ENCODE measurements around the gene PIGS. TPM values are rescaled to one million over a fixed set of nuclear protein-coding genes. Genes with fewer than 3 reads are reported as not detected.
"Not testable (repeated sequence)": the region's sequence is repeated elsewhere in the genome, so short reads cannot be mapped to it uniquely, and the experiment has no call there.

Gene PIGS
- total RNA-seq, 1 donor from 2014 or later, result 33.4 TPM

DNA sequence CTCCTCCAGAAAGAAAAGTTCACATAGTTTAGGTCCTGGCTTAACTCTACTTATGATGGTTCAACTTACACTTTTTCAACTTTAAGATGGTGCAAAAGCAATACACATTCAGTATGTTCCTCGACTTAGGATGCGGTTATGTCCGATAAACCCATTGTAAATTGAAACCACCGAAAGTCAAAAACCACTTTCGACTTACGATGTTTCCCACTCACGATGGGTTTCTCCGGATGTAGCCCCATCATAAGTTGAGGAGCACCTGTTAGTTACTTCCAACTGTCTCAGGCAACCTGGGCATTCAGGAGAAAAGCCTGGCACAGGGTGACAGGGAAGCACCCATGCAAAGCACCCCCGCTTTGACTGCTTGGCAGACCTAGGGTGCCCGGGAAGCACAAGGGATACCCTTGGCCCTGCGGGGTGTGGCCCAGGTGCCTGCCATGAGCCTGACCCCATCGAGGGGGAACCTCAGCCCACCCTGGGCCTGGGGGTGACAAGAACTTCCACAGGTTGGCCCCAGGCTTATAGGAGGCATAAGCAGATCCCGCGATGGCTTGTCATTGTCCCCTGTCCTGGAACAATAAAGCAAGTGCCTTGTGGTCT is 32.9 kb downstream of the PIGS start:
- no peak for DNase-seq
- no peak for ATAC-seq (ENCODE audit: poor library complexity)
- intact Hi-C loops (cut with DNase I), result no loop called here

DNA sequence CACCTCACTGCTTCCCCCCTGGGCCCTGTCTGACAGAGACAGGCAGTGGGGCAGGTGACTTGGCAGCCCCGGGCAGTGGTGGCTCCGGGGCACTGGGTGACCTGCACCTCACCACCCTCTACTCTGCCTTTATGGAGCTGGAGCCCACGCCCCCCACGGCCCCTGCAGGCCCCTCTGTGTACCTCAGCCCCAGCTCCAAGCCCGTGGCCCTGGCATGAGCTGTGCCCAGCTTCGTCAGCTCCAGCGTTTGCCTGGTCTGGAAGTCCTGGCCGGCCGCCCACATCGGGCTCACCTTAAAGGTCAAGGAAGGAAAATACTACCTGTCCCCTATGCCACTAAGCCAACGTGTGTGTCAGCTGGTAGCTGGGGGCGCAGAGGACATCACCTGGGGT is 34.1 kb downstream of the PIGS start:
- no peak for ATAC-seq (ENCODE audit: poor library complexity)
- DNase-seq, result no peak
- intact Hi-C loops (cut with DNase I), result no loop called here

DNA sequence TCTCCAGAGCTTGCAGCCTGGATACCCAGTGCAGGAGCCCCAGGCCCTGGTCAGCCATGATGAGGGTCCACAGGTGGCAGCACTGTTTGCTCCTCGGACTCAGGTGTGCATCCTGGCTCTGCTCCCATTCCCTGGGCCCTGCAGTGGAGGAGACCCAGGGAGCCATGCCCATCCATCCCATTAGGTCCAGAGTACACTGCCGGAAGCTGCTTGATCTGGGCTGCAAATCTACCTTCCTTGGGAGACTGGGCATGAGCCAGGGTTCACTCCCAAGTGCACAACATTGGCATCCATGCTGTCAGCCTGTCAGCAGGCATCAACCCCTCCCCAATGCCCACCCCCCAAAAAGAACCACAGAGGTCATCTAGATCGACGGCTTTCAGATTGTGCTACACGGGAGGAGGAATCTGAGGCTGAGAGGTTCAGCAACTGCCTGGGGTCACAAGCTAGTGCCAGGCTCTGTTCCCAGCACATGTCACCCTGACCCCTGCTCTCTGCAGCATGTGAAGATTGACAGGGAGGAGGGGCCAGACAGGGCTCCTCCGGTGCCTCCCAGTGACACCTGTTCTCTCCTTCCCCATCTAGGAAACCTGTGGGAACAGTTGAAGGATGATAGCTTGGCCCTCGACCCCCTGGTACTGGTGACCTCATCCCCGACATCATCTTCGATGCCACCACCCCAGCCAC is 34.6 kb downstream of the PIGS start:
- intact Hi-C loops (cut with DNase I), result no loop called here
- no peak for ATAC-seq (ENCODE audit: poor library complexity)
- no peak for DNase-seq

DNA sequence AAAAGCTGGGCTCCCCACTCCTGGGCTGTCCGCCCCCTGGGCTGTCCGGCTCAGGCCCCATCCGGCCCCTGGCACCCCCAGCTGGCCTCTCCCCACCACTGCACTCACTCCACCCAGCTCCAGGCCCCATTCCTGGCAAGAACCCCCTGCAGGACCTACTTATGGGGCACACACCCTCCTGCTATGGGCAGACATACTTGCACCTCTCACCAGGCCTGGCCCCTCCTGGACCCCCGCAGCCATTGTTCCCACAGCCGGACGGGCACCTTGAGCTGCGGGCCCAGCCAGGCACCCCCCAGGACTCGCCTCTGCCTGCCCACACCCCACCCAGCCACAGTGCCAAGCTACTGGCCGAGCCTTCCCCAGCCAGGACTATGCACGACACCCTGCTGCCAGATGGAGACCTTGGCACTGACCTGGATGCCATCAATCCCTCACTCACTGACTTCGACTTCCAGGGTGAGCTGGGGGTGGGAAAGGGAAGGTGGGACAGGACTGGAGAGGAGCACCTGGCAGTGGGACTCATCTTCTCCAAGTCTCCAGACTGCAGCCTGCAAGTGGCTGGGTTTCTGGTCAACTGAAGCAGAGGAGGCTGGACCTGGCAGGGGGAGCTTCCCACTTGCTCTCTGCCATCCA is 36.5 kb downstream of the PIGS start:
- ATAC-seq (ENCODE audit: poor library complexity), result no peak

DNA sequence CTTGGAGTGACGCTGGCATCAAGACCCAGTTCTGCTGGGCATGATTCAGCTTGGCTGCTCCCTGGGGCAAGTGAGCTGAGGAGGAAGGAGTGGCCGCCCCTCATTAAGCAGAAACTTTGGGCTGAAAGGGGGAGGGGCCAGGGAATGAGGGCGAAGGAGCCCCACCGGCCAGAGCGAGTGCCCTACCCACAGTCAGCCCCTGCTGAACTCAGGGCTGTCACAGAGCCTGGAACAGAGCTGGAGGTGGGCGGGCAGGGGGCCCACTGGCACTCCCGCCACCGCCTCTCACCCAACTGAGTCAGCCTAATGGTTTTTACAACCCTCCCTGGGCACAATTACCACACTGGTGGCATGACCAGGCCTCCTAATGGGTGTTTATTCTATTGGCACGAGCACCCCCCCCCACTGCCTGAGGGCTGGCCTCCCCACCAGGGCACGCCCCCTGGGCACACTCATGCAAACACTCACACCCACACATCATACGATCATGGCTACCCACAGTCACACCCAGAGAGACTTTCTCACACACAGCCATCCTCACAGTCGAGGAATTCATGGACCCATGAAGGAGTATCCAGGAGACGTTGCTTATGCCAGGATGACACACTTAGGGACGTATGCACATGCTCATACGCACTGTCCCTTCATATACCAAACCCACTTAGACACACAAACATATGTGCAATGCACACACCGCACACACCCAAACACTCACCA is 38.1 kb downstream of the PIGS start:
- ATAC-seq (ENCODE audit: poor library complexity) (no peak), DNase-seq (peak; percentile 18)
- intact Hi-C loops (cut with DNase I), result no loop called here

More for the DNA sequence above, 36.5 kb downstream of the PIGS start:
- no peak for DNase-seq
- intact Hi-C loops (cut with DNase I), result no loop called here

DNA sequence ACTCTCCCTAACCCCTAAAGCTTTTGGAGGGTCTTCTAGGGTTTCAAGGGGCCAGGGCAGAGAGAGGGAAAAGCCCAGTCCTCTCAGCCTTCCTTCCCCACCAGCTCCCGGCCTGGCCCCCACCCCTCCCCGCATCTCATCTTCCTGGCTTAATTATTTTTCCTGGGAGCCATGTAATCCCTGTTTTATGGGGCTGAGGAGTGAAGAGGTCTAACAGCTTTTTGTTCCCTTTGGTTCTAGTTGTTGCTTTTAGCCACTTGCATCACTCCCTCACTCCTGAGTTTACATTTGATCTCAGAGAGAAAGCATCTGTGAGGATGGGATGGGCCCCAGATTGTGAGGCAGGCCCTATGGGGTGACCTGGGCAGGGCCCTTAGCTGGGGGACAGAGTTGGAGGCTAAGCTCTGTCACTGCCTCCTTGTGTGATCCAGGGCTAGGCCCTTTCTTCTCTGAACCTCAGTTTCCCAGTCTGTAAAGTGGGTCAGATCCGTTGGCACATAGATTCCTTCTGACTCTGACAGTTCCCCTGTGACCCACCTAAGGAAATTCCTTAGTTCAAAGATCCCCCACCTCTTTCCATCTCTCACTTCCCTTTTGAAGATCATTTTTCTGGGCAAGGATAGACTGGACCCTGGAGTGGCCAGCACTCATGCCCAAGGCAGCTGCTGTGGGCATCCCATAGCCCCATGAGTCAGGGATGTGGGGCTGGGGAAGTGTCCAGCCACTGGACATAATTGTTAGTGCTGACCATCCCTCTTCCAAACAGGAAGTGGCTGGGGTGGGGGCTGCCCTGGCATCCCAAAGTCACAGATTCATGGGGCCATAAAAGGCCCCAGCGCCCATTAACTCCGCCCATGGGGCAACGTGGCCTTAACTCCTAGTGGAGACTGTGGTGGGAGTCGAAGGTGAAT is 39.0 kb downstream of the PIGS start:
- DNase-seq (peak; percentile 3), ATAC-seq (ENCODE audit: poor library complexity) (no peak)
- intact Hi-C loops (cut with DNase I), result no loop called here

DNA sequence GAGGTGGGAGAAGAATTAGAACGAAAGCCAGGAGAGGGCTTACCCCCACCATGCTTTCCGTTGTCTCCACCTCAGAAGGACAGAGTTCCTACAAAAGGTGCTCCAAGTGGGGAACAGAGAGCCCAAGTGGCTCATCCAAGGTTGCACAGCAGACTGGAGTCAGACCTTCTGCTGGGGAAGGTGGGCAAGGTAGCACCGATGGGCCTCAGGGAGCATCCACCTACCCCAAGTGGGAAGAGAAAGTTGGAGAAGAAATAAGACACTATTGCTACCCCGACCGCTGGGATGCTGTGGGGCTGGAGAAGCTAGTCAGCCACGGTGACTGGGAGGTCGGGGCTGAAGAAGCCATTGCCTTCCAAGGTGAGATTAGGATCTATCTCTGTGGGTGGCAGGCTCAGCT is 40.4 kb downstream of the PIGS start:
- intact Hi-C loops (cut with DNase I), result no loop called here
- DNase-seq, result no peak
- no peak for ATAC-seq (ENCODE audit: poor library complexity)

DNA sequence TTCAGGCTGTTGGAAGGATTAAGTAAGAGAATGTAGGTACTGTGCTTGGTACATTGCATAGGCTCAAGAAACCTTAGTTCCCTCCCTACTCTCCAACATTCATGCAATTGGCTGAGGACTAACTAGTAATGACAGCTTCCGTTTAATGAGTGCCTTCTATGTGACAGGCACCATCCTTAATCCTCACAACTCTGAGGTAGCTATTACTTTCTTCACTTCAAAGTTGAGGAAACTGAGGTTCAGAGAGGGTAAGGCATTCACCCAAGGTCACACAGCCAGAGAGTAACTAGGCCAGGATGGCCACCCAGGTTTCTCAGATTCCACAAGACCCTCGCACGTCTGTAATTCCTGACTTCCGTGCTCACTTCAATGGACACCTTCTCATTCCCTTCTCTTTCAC is 41.1 kb downstream of the PIGS start:
- no peak for ATAC-seq (ENCODE audit: poor library complexity)
- intact Hi-C loops (cut with DNase I), result no loop called here
- no peak for DNase-seq

DNA sequence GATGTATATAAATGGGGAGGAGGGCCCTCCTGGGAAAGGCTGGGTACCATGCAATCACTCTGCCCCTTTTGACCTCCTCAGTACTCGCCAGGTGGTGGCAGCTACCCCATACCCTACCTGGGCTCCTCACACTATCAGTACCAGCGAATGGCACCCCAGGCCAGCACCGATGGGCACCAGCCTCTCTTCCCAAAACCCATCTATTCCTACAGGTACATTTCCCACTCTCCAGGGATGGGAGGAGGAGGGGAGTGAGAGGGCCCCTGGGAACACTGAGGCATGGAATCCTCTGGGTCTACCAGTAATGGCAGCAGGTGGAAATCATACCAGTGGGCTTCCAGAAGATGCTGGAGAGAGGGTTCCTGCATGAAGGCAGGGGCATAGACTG is 42.3 kb downstream of the PIGS start:
- no peak for DNase-seq
- intact Hi-C loops (cut with DNase I), result no loop called here
- no peak for ATAC-seq (ENCODE audit: poor library complexity)

DNA sequence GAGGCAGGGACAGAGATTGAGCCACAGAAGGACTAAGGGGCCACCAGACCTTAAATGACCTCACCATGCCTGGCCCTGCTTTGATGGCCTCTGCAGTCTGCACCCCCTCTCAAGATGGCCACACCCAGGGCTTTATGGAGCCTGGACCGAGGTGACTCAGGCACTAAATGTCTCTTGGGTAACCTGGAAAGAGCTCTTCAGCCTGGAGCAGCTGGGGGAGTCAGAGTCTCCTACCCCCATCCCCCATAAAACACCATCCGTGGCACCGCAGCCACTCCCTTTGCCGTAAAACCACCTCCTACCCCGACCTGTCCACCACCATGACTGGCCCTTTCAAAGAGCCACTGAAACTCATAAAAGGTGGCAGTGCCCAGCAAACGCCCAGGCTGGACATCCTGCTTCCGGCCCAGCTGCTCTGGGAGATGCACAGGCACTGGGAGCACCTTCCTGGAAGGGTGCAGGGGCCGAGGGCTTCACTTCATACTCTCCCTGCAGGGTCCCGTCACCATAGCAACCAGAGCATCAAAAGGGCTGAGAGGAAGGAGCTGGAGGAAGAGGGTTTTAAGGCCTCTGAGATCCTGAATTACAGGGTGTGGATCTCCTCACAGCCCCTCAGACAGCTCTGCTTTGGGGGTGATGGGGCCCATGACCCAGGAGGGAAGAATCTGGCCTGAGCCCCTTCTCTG is 42.9 kb downstream of the PIGS start:
- ATAC-seq (ENCODE audit: poor library complexity), result no peak
- DNase-seq, result peak; percentile 14
- intact Hi-C loops (cut with DNase I), result no loop called here

DNA sequence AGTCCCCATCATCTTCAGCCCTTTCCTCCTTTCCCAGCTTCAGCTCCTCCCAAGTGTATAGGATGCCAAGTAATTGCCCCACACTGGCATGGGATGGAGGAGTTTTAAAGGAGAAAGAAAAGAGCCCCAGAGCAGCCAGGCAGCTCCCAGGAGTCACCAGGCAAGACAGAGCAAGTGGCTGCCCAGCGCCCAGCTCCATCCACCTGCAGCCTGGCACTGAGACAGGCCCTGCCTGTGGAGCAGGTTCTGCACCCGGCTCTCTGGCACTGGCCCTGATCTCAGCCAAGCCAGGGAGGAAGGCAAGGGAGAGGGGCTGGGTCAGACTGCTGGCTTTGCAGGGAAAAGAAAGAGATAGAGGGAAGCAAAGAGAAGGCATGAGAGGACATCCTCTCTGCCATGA is 43.5 kb downstream of the PIGS start:
- intact Hi-C loops (cut with DNase I), result no loop called here
- ATAC-seq (ENCODE audit: poor library complexity) (no peak), DNase-seq (peak; percentile 10)

DNA sequence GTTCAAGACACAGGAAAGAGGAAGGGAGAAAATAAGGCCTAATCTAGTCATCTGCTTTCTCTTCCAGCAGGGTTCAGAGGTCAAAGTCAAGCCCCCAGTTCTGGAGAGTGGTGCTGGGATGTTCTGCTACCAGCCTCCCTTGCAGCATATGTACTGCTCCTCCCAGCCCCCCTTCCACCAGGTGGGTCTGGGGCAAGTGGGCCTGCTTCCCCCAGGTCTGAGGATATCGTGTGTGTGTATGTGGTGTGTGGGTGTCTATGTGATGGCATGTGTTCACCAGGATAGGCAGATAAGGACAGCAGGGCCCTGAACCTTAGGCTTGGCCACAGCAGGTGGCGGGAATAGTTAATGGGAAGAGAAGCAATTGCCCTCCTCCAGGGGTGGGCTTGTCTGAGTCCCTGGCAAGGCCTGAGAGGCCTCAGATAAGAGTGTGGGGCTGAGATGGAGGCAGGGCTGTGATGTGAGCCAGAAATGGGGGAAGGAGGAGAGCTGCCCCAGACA is 44.1 kb downstream of the PIGS start:
- intact Hi-C loops (cut with DNase I), result no loop called here
- ATAC-seq (ENCODE audit: poor library complexity) (no peak), DNase-seq (no peak)

DNA sequence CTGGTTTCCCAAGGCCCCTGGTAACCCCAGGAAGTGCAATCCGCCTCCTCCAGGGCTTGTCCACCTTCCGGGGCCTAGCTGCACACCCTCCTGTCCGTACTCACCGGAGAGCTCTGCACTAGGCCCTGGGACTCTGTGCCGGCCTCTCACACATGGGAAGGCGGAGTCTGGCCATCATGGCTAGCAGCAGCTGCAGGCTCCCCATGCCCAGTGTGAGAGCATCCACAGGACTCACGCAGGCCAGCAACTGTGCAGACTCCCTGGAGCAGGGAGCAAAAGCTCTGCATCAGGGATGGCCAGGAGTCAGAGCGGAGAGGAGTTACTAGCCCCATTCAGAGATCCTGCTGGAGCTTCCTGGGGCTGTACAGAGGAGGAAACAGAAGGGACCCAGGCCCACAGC is 44.9 kb downstream of the PIGS start:
- DNase-seq, result no peak
- ATAC-seq (ENCODE audit: poor library complexity), result no peak
- intact Hi-C loops (cut with DNase I), result no loop called here

DNA sequence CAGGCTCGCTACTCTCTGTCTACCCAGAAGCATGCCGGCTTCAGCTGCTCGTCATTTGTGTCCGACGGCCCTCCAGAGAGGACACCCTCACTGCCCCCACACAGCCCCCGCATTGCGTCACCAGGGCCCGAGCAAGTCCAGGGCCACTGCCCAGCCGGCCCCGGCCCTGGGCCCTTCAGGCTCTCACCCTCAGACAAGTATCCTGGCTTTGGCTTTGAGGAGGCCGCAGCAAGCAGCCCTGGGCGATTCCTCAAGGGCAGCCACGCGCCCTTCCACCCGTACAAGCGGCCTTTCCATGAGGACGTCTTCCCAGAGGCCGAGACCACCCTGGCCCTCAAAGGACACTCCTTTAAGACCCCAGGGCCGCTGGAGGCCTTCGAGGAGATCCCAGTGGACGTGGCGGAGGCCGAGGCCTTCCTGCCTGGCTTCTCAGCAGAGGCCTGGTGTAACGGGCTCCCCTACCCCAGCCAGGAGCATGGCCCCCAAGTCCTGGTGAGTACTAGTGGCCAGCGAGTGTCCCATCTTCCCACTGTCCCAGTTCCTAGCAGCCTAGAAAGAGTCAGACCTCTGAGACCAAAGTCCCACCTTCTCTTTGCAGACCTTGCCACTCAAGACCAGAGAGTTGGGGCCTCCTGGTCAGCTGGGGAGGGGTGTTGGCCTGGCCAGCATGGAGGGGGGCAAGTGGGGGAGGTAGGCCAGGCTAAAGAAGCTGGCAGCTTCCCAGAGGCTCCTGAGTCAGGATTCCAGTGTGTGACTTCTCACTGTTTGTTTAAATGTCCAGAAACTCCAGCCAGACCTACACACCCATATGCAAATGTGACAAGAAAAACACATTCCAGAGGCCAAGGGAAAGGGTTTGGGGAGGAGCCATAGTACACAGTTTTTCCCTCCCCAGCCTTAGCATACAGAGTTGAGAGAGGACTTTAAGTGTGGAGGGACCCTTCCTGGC is 46.6 kb downstream of the PIGS start:
- intact Hi-C loops (cut with DNase I), result no loop called here
- DNase-seq, result peak; percentile 33
- no peak for ATAC-seq (ENCODE audit: poor library complexity)

DNA sequence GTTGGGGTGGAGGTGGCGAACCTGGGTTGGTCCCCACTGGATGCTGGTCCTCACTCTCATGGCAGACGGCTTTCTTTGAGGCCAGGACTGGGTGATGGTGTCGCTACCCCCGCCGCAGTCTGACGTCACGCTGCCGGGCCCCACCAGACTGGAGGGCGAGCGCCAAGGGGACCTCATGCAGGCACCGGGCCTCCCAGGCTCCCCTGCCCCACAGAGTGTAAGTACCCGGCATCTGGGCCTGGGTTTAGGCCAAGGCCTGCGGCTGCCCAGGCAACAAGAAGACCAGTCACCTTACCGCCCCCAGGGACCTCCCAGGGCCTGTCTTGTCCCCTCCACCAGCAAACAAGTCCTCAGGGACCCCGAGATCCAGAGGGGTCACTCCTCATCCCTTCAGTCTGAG is 47.4 kb downstream of the PIGS start:
- peak; percentile 27 for DNase-seq
- intact Hi-C loops (cut with DNase I), result no loop called here
- no peak for ATAC-seq (ENCODE audit: poor library complexity)

DNA sequence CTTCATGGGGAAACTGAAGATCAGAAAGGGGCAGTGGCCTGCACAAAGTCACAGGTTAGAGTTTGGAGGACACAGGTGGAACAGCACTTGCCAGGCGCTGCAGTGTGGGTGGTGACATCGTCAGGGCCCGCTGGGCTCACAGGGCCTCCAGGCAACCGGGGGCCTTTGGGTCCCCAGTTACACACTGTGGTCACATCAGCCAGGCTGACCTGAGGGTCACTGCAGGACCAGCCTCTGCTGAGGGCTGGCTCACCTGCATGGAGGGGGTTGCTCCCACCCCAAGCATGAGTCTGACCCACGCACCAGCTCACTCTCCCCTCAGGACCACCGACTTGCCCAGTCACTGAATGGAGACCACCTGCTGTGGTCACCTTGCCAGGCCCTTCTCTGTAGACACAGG is 48.1 kb downstream of the PIGS start:
- ATAC-seq (ENCODE audit: poor library complexity) (no peak), DNase-seq (no peak)
- intact Hi-C loops (cut with DNase I), result no loop called here

DNA sequence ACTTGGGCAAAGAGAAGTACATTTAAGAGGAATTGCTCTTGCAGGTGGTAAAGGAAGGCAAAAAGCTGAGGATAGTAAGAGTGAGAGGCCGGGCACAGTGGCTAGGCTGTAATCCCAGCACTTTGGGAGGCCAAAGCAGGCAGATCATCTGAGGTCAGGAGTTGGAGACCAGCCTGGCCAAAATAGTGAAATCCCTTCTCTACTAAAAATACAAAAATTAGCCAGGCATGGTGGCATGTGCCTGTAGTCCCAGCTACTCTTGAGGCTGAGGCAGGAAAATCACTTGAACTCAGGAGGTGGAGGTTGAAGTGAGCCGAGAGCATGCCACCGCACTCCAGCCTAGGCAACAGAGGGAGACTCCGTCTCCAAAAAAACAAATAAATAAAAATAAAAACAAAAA is 49.0 kb downstream of the PIGS start:
- ATAC-seq (ENCODE audit: poor library complexity); intact Hi-C loops (cut with DNase I): not testable (repeated sequence)
- DNase-seq, result peak; percentile 8
